Lung (tissue), 12 donors: ENCODE measurements around the gene ZNF75A. TPM values are rescaled to one million over a fixed set of nuclear protein-coding genes. Genes with fewer than 3 reads are reported as not detected.
"Not testable (repeated sequence)": the region's sequence is repeated elsewhere in the genome, so short reads cannot be mapped to it uniquely, and the experiment has no call there.

Source experiments
- ATAC-seq: fragments of 200-7000 bp; cut with Tn5 transposase; one replicate; pipeline ENCODE4 v1.9.1; 2020; ENCODE audit warnings: moderate number of reproducible peaks; ENCODE audit not compliant: insufficient read depth, low FRiP score
- DNase-seq, 3 donors: peaks; one replicate each; pipeline ENCODE4 v3.0.0-alpha.2; 2013 to 2017
- H3K27ac ChIP-seq, 2 donors: one replicate each; pipeline ENCODE4 v1.5.1; 2013; ENCODE audit warnings: mild to moderate bottlenecking in 2 of 2, moderate library complexity in 2 of 2, control low read depth in 1 of 2, inconsistent platforms in 1 of 2, low read depth in 1 of 2, low read length in 1 of 2
- H3K27me3 ChIP-seq, 3 donors: one replicate each; pipeline ENCODE4 v1.5.1; 2013; ENCODE audit warnings: low read length in 2 of 3; ENCODE audit not compliant: control insufficient read depth in 3 of 3, insufficient read depth in 3 of 3
- H3K36me3 ChIP-seq, 4 donors: one replicate each; pipeline ENCODE4 v1.5.1; 2013; ENCODE audit warnings: low read length in 4 of 4, mild to moderate bottlenecking in 1 of 4, moderate library complexity in 1 of 4; ENCODE audit not compliant: control insufficient read depth in 4 of 4, insufficient read depth in 4 of 4
- H3K4me1 ChIP-seq, 5 donors: one replicate each; pipeline ENCODE4 v1.5.1; 2013; ENCODE audit warnings: low read length in 5 of 5, mild to moderate bottlenecking in 2 of 5, moderate library complexity in 1 of 5; ENCODE audit not compliant: control insufficient read depth in 5 of 5, insufficient read depth in 5 of 5
- H3K4me3 ChIP-seq: one replicate; pipeline ENCODE4 v1.5.1; 2013; ENCODE audit warnings: mild to moderate bottlenecking, control low read depth, moderate library complexity
- H3K9ac ChIP-seq, 2 donors: one replicate each; pipeline ENCODE4 v1.5.1; 2013; ENCODE audit warnings: low read length in 2 of 2, control low read depth in 1 of 2; ENCODE audit not compliant: insufficient read depth in 1 of 2
- H3K9me3 ChIP-seq, 4 donors: one replicate each; pipeline ENCODE4 v1.5.1; 2013; ENCODE audit warnings: low read length in 3 of 4, mild to moderate bottlenecking in 1 of 4, moderate library complexity in 1 of 4; ENCODE audit not compliant: control insufficient read depth in 4 of 4, insufficient read depth in 3 of 4
- CTCF ChIP-seq: IDR thresholded peaks from 2 replicates; pipeline ENCODE4 v1.5.1; 2012; ENCODE audit warnings: mild to moderate bottlenecking; ENCODE audit errors: control extremely low read depth, extremely low read depth
- WGBS, 2 donors: extraction: QIAGEN DNeasy Blood & Tissue Kit; methylation state at CpG; one replicate each; pipeline ENCODE4 v1.1.7; 2013; 5-methylcytosine and 5-hydroxymethylcytosine counted together
- polyA plus RNA-seq, 2 donors: library from polyadenylated mRNA; stranded (reverse); fragments of 200-250 nt; gene quantifications; one replicate each; pipeline ENCODE4 v1.2.1, GENCODE V29; 2013
- total RNA-seq, 2 donors: library from RNA; depleted of rRNA in 1 of 2; stranded (reverse); fragments of >200 nt in 1 of 2; gene quantifications; one replicate each; pipeline ENCODE4 v1.2.1, GENCODE V29; 2014 to 2021
- donor health status: control.
- donor health status: control.
- donor health status: Bipolar disorder and iron deficiency.
- donor health status: healthy.
- donor health status: DM: yes; HTN: yes; CAD: no.

The ZNF75A gene
- total and polyA plus RNA-seq, 4 donors, result 11.3 to 35.1 (median 21.4) TPM

GRCh38 chr16:3266873-3267537, 38.3 kb upstream of the ZNF75A start:
- WGBS, 2 donors, result 80 to 82% methylated on average over 5 of the region's 5 CpGs
- peaks cover 0 to 2% (median 0%) of the 10 kb centered on the region in 4 donors for H3K36me3 ChIP-seq

GRCh38 chr16:3268294-3268693, 37.0 kb upstream of the ZNF75A start:
- peaks cover 0 to 4% (median 3%) of the 10 kb centered on the region in 5 donors for H3K4me1 ChIP-seq
- no peak for ATAC-seq
- no peak overlapping the region for H3K27ac ChIP-seq
- TF ChIP-seq CTCF, result no peak
- WGBS, 2 donors, result 93 to 96% methylated on average over 1 of the region's 1 CpG
- H3K27me3 ChIP-seq, result no peaks in the 10 kb centered on the region
- H3K36me3 ChIP-seq, result peaks cover 0 to 2% (median 0%) of the 10 kb centered on the region in 4 donors
- H3K9ac ChIP-seq, result no peak overlapping the region
- no peak overlapping the region for H3K4me3 ChIP-seq
- peaks cover 0 to 6% (median 0%) of the 10 kb centered on the region in 4 donors for H3K9me3 ChIP-seq
- no peak for DNase-seq

More at GRCh38 chr16:3266873-3267537, 38.3 kb upstream of the ZNF75A start:
- H3K9me3 ChIP-seq, result peaks cover 0 to 6% (median 0%) of the 10 kb centered on the region in 4 donors
- H3K4me3 ChIP-seq, result no peak overlapping the region
- H3K9ac ChIP-seq, result no peak overlapping the region
- DNase-seq (peak; percentile 20 to 43 (median 25)), ATAC-seq (no peak)
- no peak for TF ChIP-seq CTCF
- H3K27me3 ChIP-seq, result no peaks in the 10 kb centered on the region
- H3K4me1 ChIP-seq, result peaks cover 0 to 6% (median 3%) of the 10 kb centered on the region in 5 donors
- H3K27ac ChIP-seq, result no peak overlapping the region

GRCh38 chr16:3270718-3271117, 34.6 kb upstream of the ZNF75A start:
- H3K9me3 ChIP-seq, H3K36me3 ChIP-seq, H3K9ac ChIP-seq, H3K4me3 ChIP-seq, ATAC-seq, DNase-seq, H3K27ac ChIP-seq, H3K27me3 ChIP-seq, H3K4me1 ChIP-seq: not testable (repeated sequence)
- whole genome bisulfite sequencing, 2 donors, result 83 to 86% methylated on average over 5 of the region's 5 CpGs

GRCh38 chr16:3271281-3271680, 34.0 kb upstream of the ZNF75A start:
- WGBS, 2 donors, result 94% methylated on average over 22 of the region's 22 CpGs
- H3K27ac ChIP-seq, DNase-seq, H3K9me3 ChIP-seq, ATAC-seq, H3K27me3 ChIP-seq, H3K36me3 ChIP-seq, H3K9ac ChIP-seq, H3K4me1 ChIP-seq, H3K4me3 ChIP-seq: not testable (repeated sequence)
